Thyroid gland (tissue), 4 donors: ENCODE results near the gene WNK2. TPM values are rescaled to one million over a fixed set of nuclear protein-coding genes. Genes with fewer than 3 reads are reported as not detected.
A peak's percentile ranks its signal among the peaks of the same experiment; 100 is the strongest.
"Not testable (repeated sequence)": the region's sequence is repeated elsewhere in the genome, so short reads cannot be mapped to it uniquely, and the experiment has no call there.

Experiments
- DNase-seq, 2 donors: peaks; one replicate each; pipeline ENCODE4 v3.0.0-alpha.2; 2019
- H3K27ac ChIP-seq, 3 donors: fragments of 200-600 bp; sonication (generic); 1 replicate in 2 of 3; 2 replicates in 1 of 3; pipeline ENCODE4 v1.5.1; 2016 to 2019; ENCODE audit warnings: mild to moderate bottlenecking in 1 of 3, moderate library complexity in 1 of 3
- H3K27me3 ChIP-seq: fragments of 200-600 bp; sonication (generic); one replicate; pipeline ENCODE4 v1.5.1; 2019
- H3K36me3 ChIP-seq, 2 donors: fragments of 200-600 bp; sonication (generic); one replicate each; pipeline ENCODE4 v1.5.1; 2016 to 2019
- H3K4me1 ChIP-seq, 2 donors: fragments of 200-600 bp; sonication (generic); one replicate each; pipeline ENCODE4 v1.5.1; 2017 to 2019
- H3K4me3 ChIP-seq, 3 donors: fragments of 200-600 bp; sonication (generic); replicated peaks in 1 of 3; 1 replicate in 2 of 3; 2 replicates in 1 of 3; pipeline ENCODE4 v1.5.1; 2016; ENCODE audit warnings: mild to moderate bottlenecking in 1 of 3
- H3K9me3 ChIP-seq: fragments of 200-600 bp; sonication (generic); one replicate; pipeline ENCODE4 v1.5.1; 2017
- CTCF ChIP-seq, 6 experiments: fragments of 200-600 bp in 3 of 6; fragments of 450-650 bp in 3 of 6; sonication (generic) in 3 of 6; IDR thresholded peaks; one replicate each; pipeline ENCODE4 v1.5.1; 2016 to 2019; ENCODE audit warnings: antibody characterized with exemption in 6 of 6, mild to moderate bottlenecking in 2 of 6, inconsistent platforms in 1 of 6, moderate library complexity in 1 of 6
- POLR2A ChIP-seq, 2 donors: fragments of 450-650 bp; IDR thresholded peaks; one replicate each; pipeline ENCODE4 v1.6.1; 2017; ENCODE audit warnings: antibody characterized with exemption in 2 of 2, mild to moderate bottlenecking in 2 of 2, moderate library complexity in 1 of 2
- WGBS, 2 donors: methylation state at CpG; one replicate each; pipeline ENCODE4 v1.1.5; 2017; 5-methylcytosine and 5-hydroxymethylcytosine counted together
- intact Hi-C: fragments of 100-400 bp; cut with DNase I; formaldehyde crosslinking; loops from one replicate; pipeline ENCODE4 v1.15.1; 2023
- total RNA-seq, 4 donors: library from RNA; depleted of rRNA; stranded (reverse); fragments of >200 nt; gene quantifications; one replicate each; pipeline ENCODE4 v1.2.3, GENCODE V29; 2016

Gene WNK2
- total RNA-seq, 4 donors from 2014 or later = 0.94 to 8.5 (median 8.1) TPM

DNA sequence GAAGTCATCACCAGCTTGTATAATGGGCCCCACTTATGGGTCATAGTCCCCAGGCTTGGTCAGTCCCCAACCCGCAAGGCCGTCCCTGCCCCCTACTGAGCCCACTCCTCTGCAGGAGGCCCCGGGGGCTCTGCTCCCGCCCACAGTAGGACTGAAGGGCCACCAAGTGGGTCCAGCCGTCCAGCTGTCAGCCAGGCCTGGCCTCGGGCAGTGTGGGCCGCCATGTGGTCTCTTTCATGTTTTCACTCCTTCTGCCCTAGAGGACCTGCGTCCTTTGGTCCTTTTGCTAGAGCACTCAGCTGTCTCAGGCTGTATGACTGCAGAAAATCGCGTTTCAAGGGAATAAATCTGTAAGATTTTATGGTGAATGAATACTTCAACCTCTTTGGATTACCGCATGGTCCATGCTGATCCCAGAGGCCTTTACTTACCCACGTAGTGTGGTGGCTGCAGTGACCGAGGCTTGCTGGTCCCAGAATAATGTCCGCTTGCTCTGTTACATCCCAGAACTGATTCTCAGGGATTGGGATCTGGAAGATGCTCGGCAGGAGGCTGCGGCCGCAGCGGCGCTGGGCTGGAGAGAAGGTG lies 161.8 kb downstream of the WNK2 start:
- Histone ChIP-seq H3K9me3 (no peaks in the 10 kb centered on the region), H3K27me3 (no peaks in the 10 kb centered on the region), H3K36me3 (no peaks in the 10 kb centered on the region), H3K4me3 (peak overlapping the region in 1 of 3 donors; percentile 23), H3K4me1 (peaks cover 3 to 9% of the 10 kb centered on the region in 2 donors), H3K27ac (no peak overlapping the region)
- intact Hi-C loops = no loop called here
- DNase-seq = no peak
- no peak for TF ChIP-seq CTCF (IDR thresholded peaks at IDR 0.05)
- TF ChIP-seq POLR2A (IDR thresholded peaks at IDR 0.05) = no peak
- 55 to 69% methylated on average over 10 to 15 of the region's 19 CpGs for WGBS, 2 donors

- intact Hi-C loops = no loop called here
- Histone ChIP-seq H3K4me1 (peaks cover 3 to 9% of the 10 kb centered on the region in 2 donors), H3K9me3 (no peaks in the 10 kb centered on the region), H3K4me3 (peak overlapping the region in 1 of 3 donors; percentile 23), H3K36me3 (no peaks in the 10 kb centered on the region), H3K27me3 (no peaks in the 10 kb centered on the region), H3K27ac (no peak overlapping the region)
- TF ChIP-seq POLR2A (IDR thresholded peaks at IDR 0.05) (no peak), CTCF (IDR thresholded peaks at IDR 0.05) (no peak)
- DNase-seq = no peak
- WGBS, 2 donors = 21 to 31% methylated on average over 31 to 45 of the region's 66 CpGs
Observed at GRCh38 chr9:93346231-93347112, 162.5 kb downstream of the WNK2 start.

GRCh38 chr9:93347371-93347975 lies 163.5 kb downstream of the WNK2 start:
- H3K4me3 ChIP-seq, intact Hi-C loops, H3K27me3 ChIP-seq, H3K9me3 ChIP-seq, H3K36me3 ChIP-seq, H3K27ac ChIP-seq, H3K4me1 ChIP-seq, DNase-seq: not testable (repeated sequence)
- WGBS, 2 donors = 92 to 94% methylated on average over 9 of the region's 9 CpGs

GRCh38 chr9:93353413-93354310 lies 169.7 kb downstream of the WNK2 start:
- H3K4me1 ChIP-seq, H3K27me3 ChIP-seq, H3K27ac ChIP-seq, DNase-seq, intact Hi-C loops, H3K9me3 ChIP-seq, H3K36me3 ChIP-seq, H3K4me3 ChIP-seq: not testable (repeated sequence)
- WGBS, 2 donors = 88% methylated on average over 14 of the region's 14 CpGs

- no peak for DNase-seq
- 90 to 95% methylated on average over 4 of the region's 4 CpGs for WGBS, 2 donors
- no peak overlapping the region for H3K4me3 ChIP-seq
- TF ChIP-seq CTCF (IDR thresholded peaks at IDR 0.05) = no peak
- TF ChIP-seq POLR2A (IDR thresholded peaks at IDR 0.05) = no peak
- H3K27me3 ChIP-seq = no peaks in the 10 kb centered on the region
- intact Hi-C loops = no loop called here
- H3K9me3 ChIP-seq = no peaks in the 10 kb centered on the region
- no peaks in the 10 kb centered on the region for H3K36me3 ChIP-seq
- H3K4me1 ChIP-seq = no peaks in the 10 kb centered on the region
- H3K27ac ChIP-seq = no peak overlapping the region
Observed at GRCh38 chr9:93354451-93354850, 170.5 kb downstream of the WNK2 start.
